NT2/D1 (cell line): Measurements from ENCODE around the gene TUBA4B.
A peak's percentile ranks its signal among the peaks of the same experiment; 100 is the strongest.

Source experiments
- DNase-seq: peaks from one replicate; pipeline ENCODE4 v3.0.0-alpha.2; 2011; ENCODE audit warnings: low read depth, low spot score
- H3K27me3 ChIP-seq: 2 replicates; pipeline ENCODE4 v1.6.0; 2011; ENCODE audit warnings: mild to moderate bottlenecking; ENCODE audit not compliant: insufficient read length, insufficient read depth
- H3K36me3 ChIP-seq: 2 replicates; pipeline ENCODE4 v1.6.1; 2011; ENCODE audit warnings: mild to moderate bottlenecking, low read length, mixed read lengths; ENCODE audit not compliant: insufficient read depth, insufficient read length
- H3K4me1 ChIP-seq: 2 replicates; pipeline ENCODE4 v1.5.1; 2011; ENCODE audit not compliant: insufficient read depth, insufficient read length
- H3K4me3 ChIP-seq: 2 replicates; pipeline ENCODE4 v1.5.1; 2011; ENCODE audit warnings: low read depth; ENCODE audit not compliant: insufficient read length
- H3K9ac ChIP-seq: 2 replicates; pipeline ENCODE4 v1.6.0; 2011; ENCODE audit warnings: low read depth; ENCODE audit not compliant: insufficient read length
- H3K9me3 ChIP-seq: 2 replicates; pipeline ENCODE4 v1.5.1; 2011; ENCODE audit warnings: mild to moderate bottlenecking, low read length; ENCODE audit not compliant: insufficient read depth
- SUZ12 ChIP-seq: IDR thresholded peaks from 2 replicates; pipeline ENCODE4 v1.6.1; 2011; ENCODE audit not compliant: insufficient read length, insufficient read depth; ENCODE audit errors: extremely low read depth
- YY1 ChIP-seq: IDR thresholded peaks from 2 replicates; pipeline ENCODE4 v1.6.1; 2011; ENCODE audit not compliant: insufficient read length, insufficient read depth
- ZNF274 ChIP-seq: IDR thresholded peaks from 2 replicates; pipeline ENCODE4 v1.6.1; 2011; ENCODE audit warnings: mild to moderate bottlenecking, low read depth, low read length

Gene TUBA4B

GRCh38 chr2:219280651-219281050 lies 27.6 kb downstream of the TUBA4B start:
- Histone ChIP-seq H3K36me3 (peaks cover 54% of the 10 kb centered on the region), H3K9me3 (no peaks in the 10 kb centered on the region), H3K9ac (no peak overlapping the region), H3K4me3 (no peak overlapping the region), H3K4me1 (peaks cover 12% of the 10 kb centered on the region), H3K27me3 (no peaks in the 10 kb centered on the region)
- TF ChIP-seq ZNF274: no peak
- no peak for TF ChIP-seq SUZ12
- DNase-seq: no peak

DNA sequence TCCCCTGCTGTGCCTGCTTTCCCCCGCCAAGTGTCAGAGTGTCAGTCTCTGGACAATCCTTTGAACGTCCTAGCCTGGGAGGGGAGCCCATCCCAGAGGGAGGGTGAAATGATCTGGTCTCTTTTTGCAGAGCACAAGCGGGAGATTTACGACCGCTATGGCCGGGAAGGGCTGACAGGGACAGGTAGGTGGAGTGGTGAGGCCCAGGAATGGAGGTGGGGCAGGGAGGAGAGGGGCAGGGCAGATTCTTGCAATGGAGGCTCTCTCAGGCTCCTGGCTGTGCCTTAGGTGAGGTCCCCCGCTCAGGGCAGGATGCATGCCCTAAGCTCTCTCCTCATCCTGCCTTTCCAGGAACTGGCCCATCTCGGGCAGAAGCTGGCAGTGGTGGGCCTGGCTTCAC lies 28.5 kb downstream of the TUBA4B start:
- peaks cover 62% of the 10 kb centered on the region for H3K36me3 ChIP-seq
- TF ChIP-seq ZNF274: no peak
- no peak for TF ChIP-seq YY1
- TF ChIP-seq SUZ12: no peak
- H3K9me3 ChIP-seq: no peaks in the 10 kb centered on the region
- peaks cover 12% of the 10 kb centered on the region for H3K4me1 ChIP-seq
- H3K27me3 ChIP-seq: no peaks in the 10 kb centered on the region
- DNase-seq: no peak
- H3K9ac ChIP-seq: no peak overlapping the region
- H3K4me3 ChIP-seq: no peak overlapping the region

DNA sequence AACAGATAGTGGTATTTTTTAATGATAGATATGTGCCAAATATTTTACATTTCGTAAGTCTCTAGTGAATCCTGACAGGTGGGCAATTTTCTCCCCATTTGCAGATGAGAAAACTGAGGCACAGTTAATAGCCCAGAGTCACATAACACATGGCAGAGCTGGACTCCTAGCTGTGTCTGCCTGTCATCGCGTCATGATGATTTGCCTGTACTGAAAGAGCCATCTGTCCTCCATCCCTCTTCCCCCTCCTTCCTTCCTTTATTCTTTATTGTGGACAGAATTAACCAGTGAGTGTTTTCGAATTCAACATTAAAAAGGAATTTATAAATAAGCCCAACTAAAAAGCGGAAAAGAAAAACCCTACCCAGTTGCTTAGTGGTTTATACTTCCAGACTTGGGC lies 29.3 kb downstream of the TUBA4B start:
- H3K4me3 ChIP-seq: no peak overlapping the region
- H3K9me3 ChIP-seq: no peaks in the 10 kb centered on the region
- peaks cover 67% of the 10 kb centered on the region for H3K36me3 ChIP-seq
- DNase-seq: no peak
- TF ChIP-seq YY1 (no peak), ZNF274 (no peak), SUZ12 (no peak)
- H3K4me1 ChIP-seq: peaks cover 14% of the 10 kb centered on the region
- H3K9ac ChIP-seq: no peak overlapping the region
- no peaks in the 10 kb centered on the region for H3K27me3 ChIP-seq

DNA sequence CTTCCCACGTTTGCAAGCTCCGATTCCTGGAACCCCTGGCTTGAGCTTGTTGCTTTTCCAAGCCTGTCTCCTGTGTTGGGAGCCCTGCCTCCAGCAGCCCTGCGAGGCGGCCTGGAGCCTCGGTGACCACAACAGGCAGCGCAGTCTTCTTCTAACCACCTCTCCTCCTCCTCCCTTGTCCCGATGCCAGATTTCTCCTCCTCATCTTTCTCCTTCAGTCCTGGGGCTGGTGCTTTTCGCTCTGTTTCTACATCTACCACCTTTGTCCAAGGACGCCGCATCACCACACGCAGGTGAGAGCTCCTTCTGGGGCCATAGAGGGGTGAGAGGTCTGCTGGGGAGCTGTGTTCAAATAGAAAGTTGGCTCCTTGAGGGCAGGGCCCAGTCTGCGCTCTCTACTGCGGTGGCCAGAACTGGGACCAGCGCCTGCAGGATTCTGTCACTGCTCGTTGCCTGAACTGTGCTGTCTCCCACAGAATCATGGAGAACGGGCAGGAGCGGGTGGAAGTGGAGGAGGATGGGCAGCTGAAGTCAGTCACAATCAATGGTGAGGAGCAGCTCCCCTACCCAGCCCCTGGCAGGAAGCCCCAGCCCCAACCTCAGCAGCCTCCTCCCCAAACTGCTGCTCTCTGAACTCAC lies 30.0 kb downstream of the TUBA4B start:
- TF ChIP-seq SUZ12 (no peak), YY1 (no peak), ZNF274 (no peak)
- H3K36me3 ChIP-seq: peaks cover 67% of the 10 kb centered on the region
- H3K4me1 ChIP-seq: peaks cover 17% of the 10 kb centered on the region
- no peak overlapping the region for H3K9ac ChIP-seq
- H3K4me3 ChIP-seq: no peak overlapping the region
- no peaks in the 10 kb centered on the region for H3K27me3 ChIP-seq
- H3K9me3 ChIP-seq: no peaks in the 10 kb centered on the region
- DNase-seq: no peak

- no peak for DNase-seq
- Histone ChIP-seq H3K9ac (no peak overlapping the region), H3K27me3 (no peaks in the 10 kb centered on the region), H3K4me1 (peaks cover 14% of the 10 kb centered on the region), H3K9me3 (no peaks in the 10 kb centered on the region), H3K36me3 (peaks cover 67% of the 10 kb centered on the region), H3K4me3 (no peak overlapping the region)
- TF ChIP-seq ZNF274 (no peak), YY1 (no peak), SUZ12 (no peak)
Observed at GRCh38 chr2:219284501-219285372, 31.7 kb downstream of the TUBA4B start.

DNA sequence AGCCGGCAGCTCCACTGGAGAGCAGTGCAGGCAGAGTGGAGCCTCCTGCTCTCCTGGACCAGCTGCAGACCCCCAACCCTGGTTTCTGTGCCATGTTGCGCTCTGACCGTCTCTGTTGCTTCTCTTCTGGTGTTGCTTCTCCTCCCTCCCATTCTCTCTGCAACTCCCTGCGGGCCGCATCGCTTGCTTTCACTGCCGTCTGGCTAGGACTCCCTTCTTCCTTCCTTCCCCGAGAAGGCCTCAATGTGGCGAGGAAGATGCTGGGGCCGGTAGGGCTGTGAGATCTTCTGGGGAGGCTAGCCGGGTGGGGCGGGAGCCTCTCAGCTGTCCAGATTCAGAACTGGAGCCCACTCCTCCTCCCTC lies 32.3 kb downstream of the TUBA4B start:
- no peaks in the 10 kb centered on the region for H3K27me3 ChIP-seq
- TF ChIP-seq SUZ12 (no peak), ZNF274 (no peak), YY1 (no peak)
- no peak overlapping the region for H3K4me3 ChIP-seq
- H3K9ac ChIP-seq: peak overlapping the region; percentile 29
- no peak for DNase-seq
- peaks cover 68% of the 10 kb centered on the region for H3K36me3 ChIP-seq
- H3K9me3 ChIP-seq: no peaks in the 10 kb centered on the region
- H3K4me1 ChIP-seq: peaks cover 9% of the 10 kb centered on the region

DNA sequence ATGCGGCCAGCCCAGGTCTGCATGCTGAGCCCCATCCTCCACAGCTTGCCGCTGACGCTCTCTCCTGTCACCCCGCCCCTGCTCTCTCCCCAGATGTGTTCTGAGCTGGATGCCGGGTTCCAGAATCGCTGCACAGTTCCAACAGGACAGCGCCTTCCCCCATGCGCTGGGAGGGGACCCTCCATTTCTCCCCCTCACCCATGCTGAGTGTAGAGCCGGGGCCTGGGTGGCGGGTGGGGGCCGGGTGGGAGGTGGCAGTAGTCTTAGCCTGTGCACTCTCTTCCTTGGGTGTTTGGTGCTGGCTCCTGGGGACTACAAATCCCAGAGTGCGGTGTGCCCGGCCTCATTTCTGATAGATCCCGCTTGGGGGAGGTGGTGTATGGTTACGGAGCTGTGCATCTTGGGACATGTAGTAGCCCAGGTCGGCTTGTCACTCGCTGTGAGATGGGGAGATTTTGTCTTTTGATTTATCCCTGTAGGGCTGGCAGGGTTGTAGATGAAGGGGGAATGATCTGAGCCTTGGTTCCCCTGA lies 32.9 kb downstream of the TUBA4B start:
- no peak for TF ChIP-seq YY1
- TF ChIP-seq ZNF274: no peak
- no peak for TF ChIP-seq SUZ12
- peak overlapping the region; percentile 36 for H3K9ac ChIP-seq
- H3K36me3 ChIP-seq: peaks cover 66% of the 10 kb centered on the region
- peaks cover 8% of the 10 kb centered on the region for H3K4me1 ChIP-seq
- DNase-seq: no peak
- H3K4me3 ChIP-seq: no peak overlapping the region
- no peaks in the 10 kb centered on the region for H3K27me3 ChIP-seq
- H3K9me3 ChIP-seq: no peaks in the 10 kb centered on the region
